Measurements from ENCODE around the gene KIF20B. TPM values are rescaled to one million over a fixed set of nuclear protein-coding genes. Genes with fewer than 3 reads are reported as not detected.

The KIF20B gene
- total and polyA plus RNA-seq, 2 donors from 2014 or later: 0.67 to 7.3 TPM

- Histone ChIP-seq H3K27me3 (ENCODE audit: control insufficient read depth, insufficient read depth, low read length) (no peaks in the 10 kb centered on the region), H3K4me3 (ENCODE audit: low read length in 3 of 3) (no peak overlapping the region), H3K27ac (ENCODE audit: low read depth in 2 of 2, low read length in 2 of 2) (no peak overlapping the region), H3K9ac (ENCODE audit: low read length in 3 of 3) (no peak overlapping the region), H3K4me1 (ENCODE audit: control insufficient read depth in 2 of 3, insufficient read depth in 2 of 3, low read depth in 1 of 3, low read length in 3 of 3) (peaks cover 0 to 3% (median 0%) of the 10 kb centered on the region in 3 donors), H3K36me3 (ENCODE audit: control insufficient read depth in 2 of 3, insufficient read depth in 3 of 3, low read length in 3 of 3) (no peaks in the 10 kb centered on the region), H3K9me3 (ENCODE audit: control insufficient read depth in 2 of 3, insufficient read depth in 1 of 3, low read length in 3 of 3) (no peaks in the 10 kb centered on the region)
- peak in 3 of 5 donors; percentile 29 to 87 (median 86) for DNase-seq
- intact Hi-C loops (cut with DNase I): loop anchor here (10.0 kb wide), 1 partner anchor 1071 kb away; no protein-coding TSS in a partner anchor
- peak; percentile 81 for TF ChIP-seq CTCF (IDR thresholded peaks at IDR 0.05; ENCODE audit: borderline replicate concordance, extremely low read depth, insufficient read depth)
- no peak for FAIRE-seq
Observed at GRCh38 chr10:89793649-89794254, 92.4 kb downstream of the KIF20B start.

- FAIRE-seq (no peak), DNase-seq (no peak)
- Histone ChIP-seq H3K36me3 (ENCODE audit: control insufficient read depth in 2 of 3, insufficient read depth in 3 of 3, low read length in 3 of 3) (no peaks in the 10 kb centered on the region), H3K4me3 (ENCODE audit: low read length in 3 of 3) (no peak overlapping the region), H3K27ac (ENCODE audit: low read depth in 2 of 2, low read length in 2 of 2) (no peak overlapping the region), H3K27me3 (ENCODE audit: control insufficient read depth, insufficient read depth, low read length) (no peaks in the 10 kb centered on the region), H3K9me3 (ENCODE audit: control insufficient read depth in 2 of 3, insufficient read depth in 1 of 3, low read length in 3 of 3) (no peaks in the 10 kb centered on the region), H3K4me1 (ENCODE audit: control insufficient read depth in 2 of 3, insufficient read depth in 2 of 3, low read depth in 1 of 3, low read length in 3 of 3) (peaks cover 0 to 3% (median 0%) of the 10 kb centered on the region in 3 donors), H3K9ac (ENCODE audit: low read length in 3 of 3) (no peak overlapping the region)
- intact Hi-C loops (cut with DNase I): loop anchor here (10.0 kb wide), 1 partner anchor 1069 kb away; no protein-coding TSS in a partner anchor
- TF ChIP-seq CTCF (IDR thresholded peaks at IDR 0.05; ENCODE audit: borderline replicate concordance, extremely low read depth, insufficient read depth): no peak
Observed at GRCh38 chr10:89795840-89796239, 94.5 kb downstream of the KIF20B start.

- H3K9ac ChIP-seq (ENCODE audit: low read length in 3 of 3): no peak overlapping the region
- intact Hi-C loops (cut with DNase I): loop anchor here (10.0 kb wide), 1 partner anchor 1067 kb away; no protein-coding TSS in a partner anchor
- H3K27ac ChIP-seq (ENCODE audit: low read depth in 2 of 2, low read length in 2 of 2): no peak overlapping the region
- H3K4me3 ChIP-seq (ENCODE audit: low read length in 3 of 3): no peak overlapping the region
- peaks cover 0 to 3% (median 0%) of the 10 kb centered on the region in 3 donors for H3K4me1 ChIP-seq (ENCODE audit: control insufficient read depth in 2 of 3, insufficient read depth in 2 of 3, low read depth in 1 of 3, low read length in 3 of 3)
- H3K27me3 ChIP-seq (ENCODE audit: control insufficient read depth, insufficient read depth, low read length): no peaks in the 10 kb centered on the region
- no peaks in the 10 kb centered on the region for H3K9me3 ChIP-seq (ENCODE audit: control insufficient read depth in 2 of 3, insufficient read depth in 1 of 3, low read length in 3 of 3)
- DNase-seq: no peak
- H3K36me3 ChIP-seq (ENCODE audit: control insufficient read depth in 2 of 3, insufficient read depth in 3 of 3, low read length in 3 of 3): no peaks in the 10 kb centered on the region
- TF ChIP-seq CTCF (IDR thresholded peaks at IDR 0.05; ENCODE audit: borderline replicate concordance, extremely low read depth, insufficient read depth): no peak
- FAIRE-seq: no peak
Observed at GRCh38 chr10:89798092-89798491, 96.7 kb downstream of the KIF20B start.
